NCI-H187 treated with DMSO at 0.1 percent for 48 hours (cell line): ENCODE data around the gene PRDX3.
"Not testable (repeated sequence)": the region's sequence is repeated elsewhere in the genome, so short reads cannot be mapped to it uniquely, and the experiment has no call there.

Experiments used
- DNase-seq: peaks from one replicate; lab custom pipeline; 2025; lab: John Stamatoyannopoulos, UW

The PRDX3 gene

GRCh38 chr10:119165171-119166117 lies 13.2 kb downstream of the PRDX3 start, which contains the start of gene SFXN4:
TSS of gene SFXN4 (minus strand) at chr10:119165714. CDS start at chr10:119165647, 67 bp downstream.
- no peak for DNase-seq

DNA sequence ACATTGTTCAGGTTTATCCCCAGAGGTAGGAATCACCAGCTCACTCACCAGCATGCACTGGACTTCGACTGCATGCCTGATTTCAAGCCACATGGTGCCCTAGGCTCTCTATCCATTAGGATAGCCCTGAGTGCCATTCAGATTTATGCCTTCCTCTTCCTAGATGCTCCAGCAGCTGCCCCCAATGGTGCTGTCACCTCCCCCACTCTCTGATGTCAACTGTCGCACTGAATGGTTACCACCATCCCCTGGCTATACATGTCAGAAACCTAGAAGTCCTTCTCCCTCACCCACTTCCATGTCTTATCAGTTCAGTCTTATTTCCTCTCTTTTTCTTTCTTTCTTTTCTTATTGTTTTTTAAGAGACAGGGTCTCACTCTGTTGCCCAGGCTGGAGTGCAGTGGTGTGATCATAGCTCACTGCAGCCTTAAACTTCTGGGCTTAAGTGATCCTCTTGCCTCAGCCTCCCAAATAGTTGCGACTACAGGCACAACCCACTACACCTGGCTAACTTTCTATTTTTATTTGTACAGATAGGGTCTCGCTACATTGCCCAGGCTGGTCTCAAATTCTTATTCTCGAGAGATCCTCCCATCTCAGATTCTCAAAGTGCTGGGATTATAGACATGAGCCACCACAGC lies 16.0 kb downstream of the PRDX3 start:
- no peak for DNase-seq

- no peak for DNase-seq
These were observed 16.7 kb downstream of the PRDX3 start for GRCh38 chr10:119161680-119162451.

DNA sequence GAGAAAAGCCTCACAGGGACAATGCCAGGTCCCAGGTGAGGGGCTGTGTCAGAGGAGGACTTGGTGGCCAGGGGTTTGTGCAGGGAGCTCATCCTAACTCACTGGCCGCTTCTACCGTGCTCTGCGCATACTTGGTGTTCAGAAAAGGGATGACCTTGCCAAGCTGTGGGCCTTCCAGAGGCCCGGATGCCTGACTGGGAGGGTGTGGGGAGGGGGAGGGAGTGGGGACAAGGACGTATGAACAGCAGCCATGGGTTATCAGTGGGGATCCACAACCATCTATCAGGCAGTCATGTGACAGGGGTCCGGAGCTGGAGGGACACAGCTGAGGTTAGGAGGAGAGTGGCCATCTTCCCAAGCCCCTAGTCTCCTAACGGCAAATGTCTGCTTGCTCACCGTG lies 19.3 kb downstream of the PRDX3 start:
- DNase-seq = no peak

DNA sequence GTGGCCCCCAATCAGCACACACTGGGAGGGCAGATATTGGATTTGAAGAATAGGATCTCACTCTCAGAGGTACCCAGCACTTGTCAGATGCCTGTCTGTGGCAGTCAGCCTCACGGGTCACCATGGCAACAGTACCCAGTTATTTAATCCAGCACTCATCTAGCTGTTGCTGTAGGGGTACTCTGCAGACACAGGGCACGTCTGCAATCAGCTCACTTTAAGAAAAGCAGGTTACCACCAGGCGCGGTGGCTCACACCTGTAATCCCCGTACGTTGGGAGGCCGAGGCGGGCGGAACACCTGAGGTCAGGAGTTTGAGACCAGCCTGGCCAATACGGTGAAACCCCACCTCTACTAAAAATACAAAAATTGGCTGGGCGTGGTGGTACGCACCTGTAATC lies 25.0 kb downstream of the PRDX3 start:
- DNase-seq = no peak

GRCh38 chr10:119153041-119153440 lies 25.6 kb downstream of the PRDX3 start:
- DNase-seq = no peak

GRCh38 chr10:119151601-119152000 lies 27.0 kb downstream of the PRDX3 start:
- not testable (repeated sequence) for DNase-seq

- DNase-seq = no peak
These were observed 28.9 kb downstream of the PRDX3 start for GRCh38 chr10:119149729-119150128.

GRCh38 chr10:119149157-119149556 lies 29.5 kb downstream of the PRDX3 start:
- DNase-seq = no peak

- DNase-seq = no peak
These were observed 35.0 kb downstream of the PRDX3 start for GRCh38 chr10:119143657-119144056.

GRCh38 chr10:119140603-119141245 lies 37.9 kb downstream of the PRDX3 start:
- DNase-seq = no peak

- no peak for DNase-seq
These were observed 39.0 kb downstream of the PRDX3 start for GRCh38 chr10:119139464-119140067.

DNA sequence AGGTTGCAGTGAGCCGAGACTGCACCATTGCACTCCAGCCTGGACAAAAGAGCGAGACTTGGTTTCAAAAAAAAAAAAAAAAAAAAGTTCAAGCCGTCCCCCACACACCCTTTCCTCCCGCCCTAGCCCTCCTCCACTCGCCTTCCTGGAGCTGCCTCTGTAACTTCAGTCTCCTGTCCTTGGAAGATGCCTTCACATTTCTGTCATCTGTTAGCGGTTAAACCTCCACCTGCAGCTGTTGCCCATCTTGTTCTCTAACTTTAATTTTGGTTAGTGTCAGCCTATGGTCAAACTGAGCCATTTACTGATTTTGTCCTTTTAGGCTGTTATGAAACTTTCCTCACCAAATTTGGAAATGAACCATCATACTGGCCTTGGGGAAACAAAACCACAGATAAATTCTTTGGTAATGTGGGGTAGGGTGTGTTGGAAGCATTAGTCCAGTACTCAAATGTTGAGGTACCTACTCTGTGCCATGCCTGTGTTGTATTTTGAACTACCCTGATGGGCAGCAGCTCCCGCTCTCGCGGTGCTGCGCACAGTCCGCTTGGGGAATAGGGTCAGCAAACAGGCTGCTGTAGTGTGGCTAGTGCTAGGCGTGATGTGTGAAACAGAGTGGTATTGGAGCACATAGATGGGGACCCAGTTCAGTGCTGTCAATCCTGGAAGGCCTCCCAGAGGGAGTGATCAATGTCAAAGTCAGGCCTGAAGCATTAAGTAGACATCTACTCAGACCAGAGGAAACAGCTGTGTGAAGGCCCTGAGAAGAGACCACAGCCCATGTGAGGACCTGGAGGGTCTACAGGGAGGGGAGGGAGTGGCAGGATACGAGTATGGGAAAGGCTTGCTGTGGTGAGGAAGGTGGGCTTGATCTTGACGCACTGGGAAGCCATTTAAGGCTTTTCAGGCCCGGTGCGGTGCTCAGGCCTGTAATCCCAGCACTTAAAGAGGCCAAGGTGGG lies 40.0 kb downstream of the PRDX3 start:
- no peak for DNase-seq

GRCh38 chr10:119137878-119138277 lies 40.7 kb downstream of the PRDX3 start:
- DNase-seq = not testable (repeated sequence)

GRCh38 chr10:119136084-119136483 lies 42.5 kb downstream of the PRDX3 start:
- DNase-seq = no peak

- no peak for DNase-seq
These were observed 43.1 kb downstream of the PRDX3 start for GRCh38 chr10:119135513-119135881.

DNA sequence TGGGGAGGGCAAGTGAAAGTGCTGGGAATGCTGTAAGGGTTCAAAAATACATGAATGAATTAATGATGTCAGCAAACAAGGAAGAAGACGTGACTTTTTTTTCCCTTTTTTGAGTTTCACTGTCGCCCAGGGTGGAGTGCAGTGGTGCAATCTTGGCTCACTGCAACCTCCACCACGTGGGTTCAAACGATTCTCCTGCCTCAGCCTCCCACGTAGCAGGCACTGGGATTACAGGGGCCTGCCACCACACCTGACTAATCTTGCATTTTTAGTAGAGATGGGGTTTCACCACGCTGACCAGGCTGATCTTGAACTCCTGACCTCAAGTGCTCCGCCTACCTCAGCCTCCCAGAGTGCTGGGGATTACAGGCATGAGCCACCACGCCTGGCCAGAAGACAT lies 44.7 kb downstream of the PRDX3 start:
- DNase-seq = no peak

DNA sequence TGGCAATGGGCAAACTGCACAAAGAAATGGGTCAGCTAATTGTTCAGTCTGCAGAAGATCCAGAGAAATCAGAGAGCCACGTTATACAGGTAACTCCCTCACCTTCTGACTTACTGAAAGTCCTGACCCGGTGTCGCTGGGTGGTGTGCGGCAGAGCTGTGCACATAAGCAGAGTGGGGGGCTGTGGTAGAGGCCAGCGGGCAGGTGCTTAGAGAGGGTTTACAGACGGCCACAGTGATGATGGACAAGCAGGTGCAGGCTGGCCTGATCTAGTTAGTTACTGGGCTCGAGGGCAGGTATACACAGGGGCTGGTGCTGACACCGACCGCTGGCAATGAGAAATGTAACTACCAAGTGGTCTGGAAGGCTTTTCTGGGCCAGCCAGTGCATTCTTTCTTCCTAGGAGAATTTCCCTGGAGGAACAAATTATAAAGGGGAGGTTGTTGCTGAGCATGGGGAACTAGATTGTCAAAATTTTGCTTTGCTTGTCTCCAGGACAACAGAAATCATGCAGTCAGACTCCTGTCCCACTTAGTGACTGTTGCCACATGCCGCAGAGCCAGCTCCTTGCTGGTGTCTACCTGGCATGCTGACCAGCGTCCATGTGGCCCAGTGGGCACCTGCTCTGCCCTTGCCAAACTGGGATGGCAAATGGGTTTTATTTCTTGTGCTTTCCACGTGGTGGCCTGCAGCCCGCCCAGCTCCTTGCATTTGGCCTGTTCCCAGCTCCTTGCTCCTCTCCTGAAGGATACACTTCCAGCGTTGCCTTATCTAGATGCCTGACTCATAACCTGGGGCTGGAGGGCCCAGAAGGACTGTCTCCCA lies 45.9 kb downstream of the PRDX3 start:
- no peak for DNase-seq

DNA sequence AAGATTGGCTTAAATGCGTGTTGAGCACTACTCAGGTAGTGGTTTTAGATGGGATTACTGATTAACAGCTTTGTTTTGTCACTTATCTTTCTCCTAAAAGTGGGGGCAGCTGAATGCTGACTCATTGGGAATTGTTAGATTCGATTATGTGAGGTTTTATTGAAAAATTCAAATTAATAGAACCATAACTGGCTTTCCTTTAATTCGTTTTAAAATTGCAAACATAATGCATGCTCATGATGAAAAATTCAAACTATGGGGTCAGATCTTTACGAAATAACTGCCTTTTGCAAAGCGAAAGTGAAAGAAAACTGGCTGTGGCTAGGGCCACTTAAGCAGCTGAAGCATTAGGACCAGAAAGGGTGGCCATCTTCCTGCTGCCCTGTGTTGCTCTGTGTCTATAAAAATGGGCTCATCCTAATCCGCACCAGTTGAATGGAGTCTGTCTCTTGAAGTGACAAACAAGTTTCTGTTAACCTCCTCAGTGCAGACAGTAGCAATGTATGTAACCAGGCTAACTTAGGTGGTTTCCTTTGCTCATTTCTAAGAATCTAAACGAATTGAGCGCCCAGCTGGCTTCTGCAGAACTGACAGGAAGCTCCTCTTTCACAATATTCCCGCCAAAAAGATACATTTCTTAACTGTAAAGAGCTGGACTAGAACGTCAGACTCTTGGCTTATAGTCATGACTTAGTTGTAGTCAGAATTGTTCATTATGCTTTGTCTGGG lies 46.9 kb downstream of the PRDX3 start:
- DNase-seq = no peak
